GM21529 (cell line): ENCODE data around the gene KRTAP10-3.
"Not testable (repeated sequence)": the region's sequence is repeated elsewhere in the genome, so short reads cannot be mapped to it uniquely, and the experiment has no call there.

ENCODE experiments used
- ATAC-seq: cut with Tn5 transposase; IDR thresholded peaks from one replicate; pipeline ENCODE4 v1.9.1; 2021; ENCODE audit not compliant: unreplicated experiment

Gene KRTAP10-3

DNA sequence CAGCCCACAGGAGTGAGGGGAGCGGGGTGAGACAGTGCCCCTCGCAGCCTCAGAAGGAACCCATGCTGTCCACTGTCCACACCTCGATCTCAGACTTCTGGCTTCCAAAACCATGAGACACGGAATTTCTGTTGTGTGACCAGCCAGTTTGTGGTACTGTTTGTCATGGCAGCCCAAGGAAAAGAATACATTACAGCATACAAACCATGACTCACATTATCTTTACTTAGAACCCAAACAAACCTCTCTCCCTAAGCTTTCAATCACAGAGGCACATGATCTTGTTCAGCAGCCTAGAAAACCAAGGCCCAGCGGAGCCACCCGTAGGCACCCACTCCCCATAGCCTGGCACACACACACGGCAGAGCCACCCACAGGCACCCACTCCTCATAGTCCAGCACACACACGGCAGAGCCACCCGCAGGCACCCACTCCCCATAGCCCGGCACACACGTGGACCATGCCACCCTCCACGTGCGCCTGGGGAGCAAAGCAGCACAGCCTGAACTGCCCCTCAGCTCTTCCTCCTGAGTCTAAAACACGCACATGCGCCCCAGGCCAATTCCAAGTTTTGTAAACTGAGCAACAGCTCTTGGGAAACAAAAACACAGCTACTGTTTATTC, 14.5 kb upstream of the KRTAP10-3 start:
- no peak for ATAC-seq

DNA sequence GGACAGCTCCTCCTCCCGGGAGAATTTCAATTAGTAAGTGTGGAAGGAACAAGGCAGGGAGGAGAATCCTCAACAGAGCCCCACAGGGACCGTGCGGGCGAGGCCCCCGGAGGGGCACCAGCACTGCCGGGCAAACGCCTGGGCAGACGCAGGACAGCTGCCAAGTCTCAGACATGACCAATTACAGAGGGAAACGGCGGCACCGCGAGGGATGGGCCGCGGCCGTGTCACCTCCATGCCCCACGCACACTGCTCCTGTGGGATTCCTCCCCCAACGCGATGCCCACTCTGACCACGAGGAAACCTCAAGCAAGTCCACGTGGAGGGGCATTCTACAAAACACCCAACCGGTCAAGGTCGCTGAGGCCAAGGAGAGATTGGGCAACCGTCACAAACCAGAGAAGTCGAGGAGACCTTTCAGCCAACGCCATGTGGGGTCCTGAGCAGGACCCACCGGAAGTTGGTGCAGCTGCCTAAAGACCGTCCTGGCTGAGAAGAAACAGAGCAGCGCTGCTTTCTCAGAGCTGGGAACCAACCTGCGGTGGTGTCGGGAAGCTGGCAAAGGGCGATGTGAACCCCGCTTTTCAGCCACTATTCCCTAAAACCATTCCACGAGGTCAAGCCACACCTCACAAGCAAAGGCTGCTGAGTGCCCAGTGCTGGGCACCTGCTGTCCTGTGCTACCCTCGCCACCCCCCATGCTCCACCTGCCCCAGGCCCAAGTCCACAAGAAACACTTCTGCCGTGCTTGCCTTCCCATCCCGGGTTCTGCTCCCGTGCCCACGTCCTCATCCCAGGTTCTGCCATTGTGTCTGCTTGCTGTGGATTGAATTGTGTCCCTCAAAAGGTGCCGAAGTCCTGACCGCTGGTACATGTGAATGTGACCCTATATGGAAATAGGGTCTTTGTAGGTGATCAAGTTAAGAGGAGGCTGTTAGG, 13.5 kb upstream of the KRTAP10-3 start:
- no peak for ATAC-seq

DNA sequence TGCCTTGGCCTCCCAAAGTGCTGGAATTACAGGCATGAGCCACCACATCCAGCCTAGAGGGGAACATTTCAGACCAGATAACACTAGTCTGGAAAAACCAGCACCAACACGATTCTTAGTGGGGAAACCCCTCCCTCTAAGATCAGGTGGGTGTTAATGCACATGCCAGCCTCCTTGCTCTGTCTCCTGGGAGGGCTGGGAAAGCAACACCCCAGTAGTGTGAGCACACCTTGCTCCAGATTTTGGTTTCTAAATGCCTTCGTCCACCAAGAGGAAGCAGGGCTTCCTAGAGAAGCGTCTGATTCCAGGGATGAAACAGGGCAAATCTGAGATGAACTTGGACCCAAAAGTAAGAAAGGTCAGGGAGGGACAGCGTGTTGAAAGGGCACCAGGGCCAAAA, 12.7 kb upstream of the KRTAP10-3 start:
- no peak for ATAC-seq

GRCh38 chr21:44569861-44570517, 11.4 kb upstream of the KRTAP10-3 start:
- no peak for ATAC-seq

DNA sequence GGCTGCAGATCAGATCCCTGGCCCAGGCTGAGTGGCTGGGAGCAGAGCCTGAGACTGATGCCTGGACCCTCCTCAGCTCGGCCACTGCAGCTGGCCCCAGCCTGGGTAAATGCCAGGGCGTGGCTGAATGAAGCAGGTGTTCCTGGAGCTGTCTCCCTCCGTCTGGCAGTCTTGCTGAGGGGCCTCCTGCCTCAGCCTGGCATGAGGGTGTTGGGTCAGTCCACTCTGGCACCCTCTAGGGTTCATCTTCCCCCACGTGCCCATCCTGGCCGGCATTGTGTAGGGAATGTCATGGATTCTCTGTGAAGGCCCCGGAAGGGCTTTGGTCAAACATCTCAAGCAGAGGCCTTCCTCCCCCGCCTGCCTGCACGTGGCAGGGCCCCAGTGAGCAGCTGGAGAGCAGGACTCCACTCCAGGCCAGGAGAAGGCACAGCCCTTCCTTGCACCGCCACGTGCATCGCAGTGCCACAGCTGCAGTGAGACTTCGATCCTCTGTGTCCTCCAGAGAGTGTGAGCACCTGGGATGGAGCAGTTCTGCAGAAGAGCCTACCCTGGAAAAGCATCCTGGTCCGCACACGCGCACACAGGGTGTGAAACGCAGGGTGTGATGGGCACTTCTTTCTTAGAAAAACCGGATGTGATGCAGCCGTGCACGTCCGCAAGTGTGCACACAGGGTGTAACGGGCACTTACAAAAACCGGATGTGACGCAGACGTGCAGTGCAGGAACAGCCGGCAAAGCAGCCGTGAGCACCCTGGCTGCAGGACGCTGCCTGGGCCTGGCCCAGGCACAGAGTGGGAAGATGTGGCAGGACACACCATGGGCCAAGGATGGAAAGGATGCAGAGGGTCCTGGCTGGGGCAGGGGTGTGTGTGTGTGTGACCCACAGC, 10.3 kb upstream of the KRTAP10-3 start:
- ATAC-seq: no peak

GRCh38 chr21:44568261-44568660, 9.7 kb upstream of the KRTAP10-3 start:
- ATAC-seq: no peak

DNA sequence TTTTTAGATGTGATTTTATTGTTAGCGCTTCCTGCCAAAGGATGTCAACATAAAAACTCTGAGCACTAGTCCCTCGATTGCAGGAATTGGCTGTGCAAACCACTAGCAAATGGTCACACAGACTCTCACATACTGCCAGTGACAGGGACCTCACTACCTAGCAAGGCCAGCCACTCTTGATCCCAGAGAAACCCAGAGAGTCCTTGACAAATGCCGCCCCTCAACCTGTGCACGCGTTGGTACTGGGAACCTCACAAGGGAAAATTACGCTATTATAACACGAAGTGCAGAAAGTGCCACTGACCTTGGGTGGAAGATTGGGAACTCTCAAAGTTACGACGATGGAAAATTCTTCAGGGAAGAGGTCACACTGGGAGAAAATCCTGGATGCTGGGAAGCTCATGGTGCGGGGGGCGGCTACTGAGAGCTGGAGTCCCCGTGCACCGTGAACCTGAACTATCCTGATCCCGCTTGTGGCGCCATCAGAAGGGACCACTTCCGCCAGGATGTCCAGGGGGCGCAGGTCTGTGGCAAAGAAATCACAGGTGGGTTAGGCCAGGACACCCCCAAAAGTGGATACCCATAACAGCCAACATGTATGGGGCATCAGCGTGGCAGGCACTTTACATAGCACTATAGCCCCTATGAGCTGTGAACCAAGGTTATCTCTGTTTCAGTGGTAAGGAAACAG, 9.0 kb upstream of the KRTAP10-3 start:
- ATAC-seq: no peak

DNA sequence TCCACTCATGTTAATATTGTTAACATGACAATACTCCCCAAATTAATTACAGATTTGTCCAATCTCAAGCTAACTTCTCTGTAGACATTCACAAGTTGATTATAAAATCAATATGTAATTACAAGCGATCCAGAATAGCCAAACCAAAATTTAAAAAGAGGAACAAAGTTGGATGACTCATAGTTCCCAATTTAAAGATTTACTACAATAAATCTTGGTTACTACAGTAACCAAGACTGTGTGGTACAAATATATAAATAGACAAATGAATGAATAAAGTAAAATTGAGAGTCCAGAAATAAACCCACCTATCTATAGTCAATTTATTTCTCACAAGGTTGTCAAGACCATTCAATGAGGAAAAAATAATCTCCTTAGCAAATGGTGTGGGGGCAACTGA, 7.8 kb upstream of the KRTAP10-3 start:
- no peak for ATAC-seq

- ATAC-seq: no peak
Observed at GRCh38 chr21:44564886-44565598, 6.4 kb upstream of the KRTAP10-3 start.

GRCh38 chr21:44564099-44564498, 5.5 kb upstream of the KRTAP10-3 start:
- ATAC-seq: no peak

DNA sequence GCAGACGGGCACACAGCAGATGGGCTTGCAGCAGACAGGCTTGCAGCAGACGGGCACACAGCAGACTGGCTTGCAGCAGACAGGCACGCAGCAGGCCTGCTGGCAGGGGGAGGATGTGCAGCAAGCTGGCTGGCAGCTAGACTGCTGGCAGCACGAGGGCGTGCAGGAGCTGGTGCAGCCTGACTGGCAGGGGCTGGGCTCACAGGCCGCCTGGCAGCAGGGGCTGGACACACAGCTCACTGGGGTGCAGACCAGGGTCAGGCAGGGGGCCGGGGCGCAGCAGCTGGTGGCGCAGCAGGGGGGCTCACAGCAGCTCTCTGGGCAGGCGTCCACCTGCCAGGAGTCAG, 293 bp downstream of the KRTAP10-3 start:
- ATAC-seq: not testable (repeated sequence)

GRCh38 chr21:44557491-44558328, 885 bp downstream of the KRTAP10-3 start:
- ATAC-seq: no peak

DNA sequence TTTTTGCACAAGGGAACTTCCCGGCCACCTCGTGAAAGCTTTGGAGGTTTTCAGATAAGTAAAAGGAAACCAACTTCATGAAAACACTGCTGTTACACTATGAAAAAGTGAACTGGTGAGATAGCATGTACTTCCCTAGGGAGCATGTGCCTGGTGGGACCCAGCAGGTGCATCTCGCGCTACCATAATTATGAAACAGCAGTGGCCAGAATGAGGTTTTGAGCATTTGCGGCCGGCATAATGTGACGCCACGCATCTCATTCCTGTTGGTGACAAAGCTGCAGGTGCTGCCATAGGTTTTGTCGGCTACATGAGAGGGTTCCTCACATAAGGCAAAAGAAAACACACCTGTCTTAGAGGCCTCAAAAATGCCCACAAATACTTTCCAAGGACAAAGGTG, 1.7 kb downstream of the KRTAP10-3 start:
- ATAC-seq: no peak

GRCh38 chr21:44555200-44555875, 3.3 kb downstream of the KRTAP10-3 start:
- no peak for ATAC-seq

DNA sequence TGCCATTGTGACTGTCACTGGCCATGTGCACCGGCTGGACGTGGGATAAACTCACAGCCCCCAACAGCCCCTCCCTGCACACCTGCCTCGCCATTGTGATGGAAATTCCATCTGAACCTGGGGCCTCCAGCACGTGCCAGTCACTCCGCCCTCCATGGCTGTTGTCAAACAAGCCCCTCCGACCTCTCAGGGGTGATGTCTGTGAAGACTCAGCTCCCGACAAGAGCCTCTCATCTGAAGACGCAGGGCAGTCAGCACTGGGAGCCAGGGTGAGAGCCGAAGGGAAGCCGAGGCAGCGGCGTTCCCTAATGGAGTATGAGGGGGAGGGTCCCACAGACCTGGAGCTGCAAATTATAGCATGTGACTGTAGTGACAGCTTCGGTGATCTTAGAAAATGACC, 5.9 kb downstream of the KRTAP10-3 start:
- no peak for ATAC-seq

- ATAC-seq: no peak
Observed at GRCh38 chr21:44552136-44552535, 6.5 kb downstream of the KRTAP10-3 start.

GRCh38 chr21:44551340-44551961, 7.1 kb downstream of the KRTAP10-3 start, which contains the start of gene KRTAP10-2:
Gene KRTAP10-2, minus strand, starts transcription at chr21:44551505. Its CDS starts 47 bp downstream, at chr21:44551458.
- no peak for ATAC-seq

DNA sequence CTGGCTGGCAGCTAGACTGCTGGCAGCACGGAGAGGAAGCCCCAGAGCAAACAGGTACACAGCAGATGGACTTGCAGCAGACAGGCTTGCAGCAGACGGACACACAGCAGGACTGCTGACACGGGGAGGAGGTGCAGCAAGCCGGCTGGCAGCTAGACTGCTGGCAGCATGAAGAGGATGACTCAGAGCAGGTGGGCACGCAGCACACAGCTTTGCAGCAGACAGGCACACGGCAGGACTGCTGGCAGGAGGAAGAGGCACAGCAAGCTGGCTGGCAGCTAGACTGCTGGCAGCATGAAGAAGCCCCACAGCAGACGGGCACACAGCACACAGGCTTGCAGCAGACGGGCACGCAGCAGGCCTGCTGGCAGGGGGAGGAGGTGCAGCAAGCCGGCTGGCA, 7.8 kb downstream of the KRTAP10-3 start:
- no peak for ATAC-seq
